H1 (cell line): ENCODE measurements around the gene CA10. TPM values are rescaled to one million over a fixed set of nuclear protein-coding genes. Genes with fewer than 3 reads are reported as not detected.

Experiments
- BACH1 ChIP-seq: IDR thresholded peaks from 2 replicates; pipeline ENCODE4 v1.6.1; 2012; ENCODE audit warnings: low read length, improper control_type of control experiment
- BRCA1 ChIP-seq: IDR thresholded peaks from 2 replicates; pipeline ENCODE4 v1.6.1; 2012; ENCODE audit warnings: low read depth, low read length, improper control_type of control experiment
- CBX8 ChIP-seq: fragments of 300-800, 300-1000 bp; sonication (generic); IDR thresholded peaks from 2 replicates; pipeline ENCODE4 v1.7.1; 2016; ENCODE audit warnings: low read depth, low read length, borderline replicate concordance
- SIN3A ChIP-seq, 2 experiments: IDR thresholded peaks in 1 of 2; conservative IDR thresholded peaks in 1 of 2; 2 replicates each; pipeline ENCODE4 v1.6.1; 2011 to 2012; ENCODE audit warnings: low read length in 2 of 2, improper control_type of control experiment in 1 of 2, low read depth in 1 of 2, mild to moderate bottlenecking in 1 of 2
- ZNF274 ChIP-seq: IDR thresholded peaks from 2 replicates; pipeline ENCODE4 v1.7.0; 2012; ENCODE audit warnings: low read length, borderline replicate concordance; ENCODE audit errors: extremely low read depth
- polyA plus RNA-seq, 7 experiments: library from polyadenylated mRNA; depleted of rRNA in 3 of 7; stranded (reverse) in 5 of 7; unstranded in 2 of 7; fragments of >200 nt in 5 of 7; fragments of 200-250 nt in 2 of 7; gene quantifications; 1 replicate in 5 of 7; 2 replicates in 1 of 7; 4 replicates in 1 of 7; pipeline versions ENCODE4 v1.2.1 to v1.2.3, GENCODE V29; 2011 to 2013; ENCODE audit warnings: missing spikeins in 2 of 7, mixed read lengths in 2 of 7
- total RNA-seq: library from RNA; stranded (reverse); fragmentation: NEBNext Ultra II Directional; extraction: Animal tissue kit (Norgen Biotek cat#: 25700); gene quantifications from 2 replicates; pipeline ENCODE4 v1.2.1, GENCODE V29; 2021

Gene CA10
- total and polyA plus RNA-seq, 2 of the 8 experiments (the other 6 are each of a cell fraction or from before 2014, with no cell fraction given) = 0.60 to 0.63 TPM

DNA sequence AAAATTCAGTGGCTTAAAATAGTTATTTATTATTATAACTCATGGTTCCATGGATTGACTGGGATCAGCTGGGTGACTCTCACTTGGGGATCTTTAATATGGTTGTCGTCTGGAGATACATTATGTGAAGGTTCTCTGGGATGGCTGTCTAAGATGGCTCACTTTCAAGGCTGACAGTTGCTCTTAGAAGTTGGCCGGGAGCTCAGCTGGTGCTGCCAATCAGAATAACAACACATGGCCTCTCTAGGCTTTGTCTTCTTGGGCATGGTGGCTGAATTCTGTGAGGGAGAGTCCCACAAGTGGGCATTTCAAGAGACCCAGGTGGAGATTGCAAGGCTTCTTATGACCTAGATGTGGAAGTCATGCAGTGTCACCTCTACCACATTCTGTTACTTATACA, 269.7 kb downstream of the CA10 start (continued):
- no peak for TF ChIP-seq BACH1
- TF ChIP-seq SIN3A (conservative IDR thresholded peaks at IDR 0.05 in 1 of 2, IDR thresholded peaks at IDR 0.05 in 1 of 2; ENCODE audit: low read depth in 1 of 2, low read length in 2 of 2) = no peak
- TF ChIP-seq CBX8 = no peak
- no peak for TF ChIP-seq BRCA1
- TF ChIP-seq ZNF274 = no peak
